Measurements from ENCODE around the gene PDIA4.

Gene PDIA4

GRCh38 chr7:148972375-148972774 is 55.9 kb downstream of the PDIA4 start:
- Histone ChIP-seq H3K27ac (ENCODE audit: poor library complexity, severe bottlenecking) (no peak overlapping the region), H3K9me3 (ENCODE audit: severe bottlenecking) (no peaks in the 10 kb centered on the region), H3K4me1 (ENCODE audit: insufficient read depth, poor library complexity, severe bottlenecking) (no peaks in the 10 kb centered on the region), H3K27me3 (ENCODE audit: insufficient read depth, poor library complexity, severe bottlenecking) (no peaks in the 10 kb centered on the region), H3K36me3 (ENCODE audit: low read depth) (no peaks in the 10 kb centered on the region), H3K4me3 (ENCODE audit: severe bottlenecking) (no peak overlapping the region)
- DNase-seq (ENCODE audit: low spot score) (no peak), ATAC-seq (ENCODE audit: low read depth) (no peak)
- TF ChIP-seq, protein P1, sequence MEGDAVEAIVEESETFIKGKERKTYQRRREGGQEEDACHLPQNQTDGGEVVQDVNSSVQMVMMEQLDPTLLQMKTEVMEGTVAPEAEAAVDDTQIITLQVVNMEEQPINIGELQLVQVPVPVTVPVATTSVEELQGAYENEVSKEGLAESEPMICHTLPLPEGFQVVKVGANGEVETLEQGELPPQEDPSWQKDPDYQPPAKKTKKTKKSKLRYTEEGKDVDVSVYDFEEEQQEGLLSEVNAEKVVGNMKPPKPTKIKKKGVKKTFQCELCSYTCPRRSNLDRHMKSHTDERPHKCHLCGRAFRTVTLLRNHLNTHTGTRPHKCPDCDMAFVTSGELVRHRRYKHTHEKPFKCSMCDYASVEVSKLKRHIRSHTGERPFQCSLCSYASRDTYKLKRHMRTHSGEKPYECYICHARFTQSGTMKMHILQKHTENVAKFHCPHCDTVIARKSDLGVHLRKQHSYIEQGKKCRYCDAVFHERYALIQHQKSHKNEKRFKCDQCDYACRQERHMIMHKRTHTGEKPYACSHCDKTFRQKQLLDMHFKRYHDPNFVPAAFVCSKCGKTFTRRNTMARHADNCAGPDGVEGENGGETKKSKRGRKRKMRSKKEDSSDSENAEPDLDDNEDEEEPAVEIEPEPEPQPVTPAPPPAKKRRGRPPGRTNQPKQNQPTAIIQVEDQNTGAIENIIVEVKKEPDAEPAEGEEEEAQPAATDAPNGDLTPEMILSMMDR (IDR thresholded peaks at IDR 0.05; ENCODE audit: poor library complexity, severe bottlenecking): no peak

DNA sequence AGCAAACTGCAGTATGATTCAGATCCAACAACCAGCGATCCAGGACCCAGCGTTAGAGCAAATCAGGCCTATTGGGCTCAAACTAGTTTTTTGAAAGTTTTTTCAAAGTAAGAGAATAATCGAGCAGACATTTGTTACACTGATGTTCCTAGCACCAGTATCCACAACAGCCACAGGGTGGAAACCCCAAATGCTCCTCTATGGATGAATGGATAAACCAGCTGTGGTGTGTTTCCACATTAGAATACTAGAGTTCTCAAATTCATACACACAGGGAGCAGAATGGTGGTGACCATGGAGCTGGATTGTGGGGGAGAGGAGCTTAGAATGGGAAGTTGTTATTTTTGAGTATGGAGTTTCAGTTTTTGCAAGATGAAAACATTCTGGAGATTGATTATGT is 60.7 kb downstream of the PDIA4 start:
- Histone ChIP-seq H3K9me3 (ENCODE audit: severe bottlenecking) (no peaks in the 10 kb centered on the region), H3K27me3 (ENCODE audit: insufficient read depth, poor library complexity, severe bottlenecking) (no peaks in the 10 kb centered on the region), H3K27ac (ENCODE audit: poor library complexity, severe bottlenecking) (no peak overlapping the region), H3K36me3 (ENCODE audit: low read depth) (no peaks in the 10 kb centered on the region), H3K4me3 (ENCODE audit: severe bottlenecking) (no peak overlapping the region), H3K4me1 (ENCODE audit: insufficient read depth, poor library complexity, severe bottlenecking) (no peaks in the 10 kb centered on the region)
- TF ChIP-seq, protein P1 (IDR thresholded peaks at IDR 0.05; ENCODE audit: poor library complexity, severe bottlenecking): no peak
- DNase-seq (ENCODE audit: low spot score) (no peak), ATAC-seq (ENCODE audit: low read depth) (no peak)

- TF ChIP-seq, protein P1 (IDR thresholded peaks at IDR 0.05; ENCODE audit: poor library complexity, severe bottlenecking): peak; percentile 80
- H3K4me3 ChIP-seq (ENCODE audit: severe bottlenecking): peak overlapping the region; percentile 6
- 0 out of 3 replicates have a peak, but pooled peaks have one; percentile 2 for ATAC-seq (ENCODE audit: low read depth)
Measured at GRCh38 chr7:148967032-148967372, 61.3 kb downstream of the PDIA4 start.

DNA sequence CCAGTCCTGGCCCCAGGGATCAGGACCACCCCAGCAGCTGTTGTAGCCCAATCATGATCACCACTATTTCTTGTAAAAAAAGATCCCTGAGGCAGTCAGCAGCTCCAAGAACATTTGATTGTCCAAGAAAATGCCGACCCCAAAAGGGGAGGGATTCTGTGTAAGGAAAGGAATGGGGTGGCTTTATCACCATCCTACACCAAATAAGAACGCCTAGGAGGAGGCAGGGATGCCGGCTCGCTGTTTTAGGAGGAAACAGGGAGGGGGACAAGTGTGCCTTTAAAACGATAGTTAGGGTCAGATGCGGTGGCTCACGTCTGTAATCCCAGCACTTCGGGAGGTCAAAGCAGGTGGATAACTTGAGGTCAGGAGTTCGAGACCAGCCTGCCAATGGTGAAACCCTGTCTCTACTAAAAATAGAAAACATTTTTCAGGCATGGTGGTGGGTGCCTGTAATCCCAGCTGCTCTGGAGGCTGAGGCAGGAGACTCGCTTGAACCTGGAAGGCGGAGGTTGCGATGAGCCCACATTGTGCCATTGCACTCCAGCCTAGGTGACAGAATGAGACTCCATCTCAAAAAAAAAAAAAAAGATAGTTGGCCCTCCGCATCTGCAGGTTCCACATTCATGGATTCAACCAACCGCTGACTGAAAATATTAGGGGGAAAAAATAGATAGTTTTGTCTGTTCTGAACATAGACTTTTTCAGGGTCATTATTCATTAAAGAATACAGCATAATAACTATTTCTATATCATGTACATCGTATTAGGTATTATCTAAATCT is 63.6 kb downstream of the PDIA4 start:
- TF ChIP-seq, protein P1 (IDR thresholded peaks at IDR 0.05; ENCODE audit: poor library complexity, severe bottlenecking): no peak
- no peaks in the 10 kb centered on the region for H3K9me3 ChIP-seq (ENCODE audit: severe bottlenecking)
- no peaks in the 10 kb centered on the region for H3K4me1 ChIP-seq (ENCODE audit: insufficient read depth, poor library complexity, severe bottlenecking)
- ATAC-seq (ENCODE audit: low read depth) (no peak), DNase-seq (ENCODE audit: low spot score) (no peak)
- no peaks in the 10 kb centered on the region for H3K36me3 ChIP-seq (ENCODE audit: low read depth)
- no peak overlapping the region for H3K4me3 ChIP-seq (ENCODE audit: severe bottlenecking)
- no peak overlapping the region for H3K27ac ChIP-seq (ENCODE audit: poor library complexity, severe bottlenecking)
- H3K27me3 ChIP-seq (ENCODE audit: insufficient read depth, poor library complexity, severe bottlenecking): no peaks in the 10 kb centered on the region

More at GRCh38 chr7:148967032-148967372, 61.3 kb downstream of the PDIA4 start:
- Histone ChIP-seq H3K27ac (ENCODE audit: poor library complexity, severe bottlenecking) (no peak overlapping the region), H3K36me3 (ENCODE audit: low read depth) (no peaks in the 10 kb centered on the region), H3K4me1 (ENCODE audit: insufficient read depth, poor library complexity, severe bottlenecking) (no peaks in the 10 kb centered on the region), H3K27me3 (ENCODE audit: insufficient read depth, poor library complexity, severe bottlenecking) (no peaks in the 10 kb centered on the region), H3K9me3 (ENCODE audit: severe bottlenecking) (no peaks in the 10 kb centered on the region)
- no peak for DNase-seq (ENCODE audit: low spot score)

Measured in RWPE2 (cell line).